ENCODE results near the gene KISS1R.

DNA sequence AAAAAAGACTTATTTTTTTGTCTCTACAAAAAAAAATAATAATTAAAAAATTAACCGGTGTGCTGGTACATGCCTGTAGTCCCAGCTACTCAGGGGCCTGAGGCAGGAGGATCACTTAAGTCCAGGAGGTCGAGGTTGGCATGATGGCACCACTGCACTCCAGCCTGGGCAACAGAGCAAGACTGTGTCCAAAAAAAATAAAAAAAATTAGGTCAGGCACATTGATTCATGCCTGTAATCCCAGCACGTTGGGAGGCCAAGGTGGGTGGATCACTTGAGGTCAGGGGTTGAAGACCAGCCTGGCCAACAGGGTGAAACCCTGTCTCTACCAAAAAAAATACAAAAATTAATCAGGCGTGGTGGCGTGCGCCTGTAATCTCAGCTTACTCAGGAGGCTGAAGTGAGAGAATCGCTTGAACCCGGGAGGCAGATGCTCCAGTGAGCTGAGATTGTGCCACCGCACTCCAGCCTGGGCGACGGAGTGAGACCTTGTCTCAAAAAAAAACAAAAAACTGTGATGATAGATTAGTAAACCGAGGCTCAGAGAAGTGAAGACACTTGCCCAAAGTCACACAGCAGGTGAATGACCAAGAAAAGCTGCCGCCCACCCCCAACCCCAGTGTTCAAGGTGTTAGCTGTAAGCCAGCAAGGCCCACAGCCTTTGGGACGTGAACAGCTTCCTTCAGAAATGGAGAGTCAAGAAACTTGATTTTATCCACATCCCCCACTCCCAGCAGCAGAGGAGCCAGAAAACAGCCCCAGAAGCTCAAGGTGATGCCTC is 14.5 kb upstream of the KISS1R start:
- no peak for TF ChIP-seq EZH2 (IDR thresholded peaks at IDR 0.05)
- TF ChIP-seq POLR2AphosphoS5 (IDR thresholded peaks at IDR 0.05; ENCODE audit: borderline replicate concordance, low read depth, low read length), result no peak
- TF ChIP-seq FOXP2 (optimal IDR thresholded peaks at IDR 0.05; ENCODE audit: control extremely low read depth, extremely low read length, insufficient read depth), result no peak

Measured in SK-N-MC (cell line).